Keratinocyte (primary cell): ENCODE results near the gene DVL1. TPM values are rescaled to one million over a fixed set of nuclear protein-coding genes. Genes with fewer than 3 reads are reported as not detected.

Experiments
- DNase-seq: peaks from one replicate; pipeline ENCODE4 v3.0.0-alpha.2; 2011; ENCODE audit warnings: low read depth, missing footprints, low spot score
- FAIRE-seq: peaks from 2 replicates; lab custom pipeline; 2011; peaks lifted over from hg19 to GRCh38; lab: Jason Lieb, UNC
- H2AFZ ChIP-seq: 2 replicates; pipeline ENCODE4 v1.6.0; 2012; ENCODE audit warnings: low read length, control low read depth, inconsistent platforms; ENCODE audit not compliant: control insufficient read depth
- H3K27ac ChIP-seq: 2 replicates; pipeline ENCODE4 v1.5.1; 2011; ENCODE audit warnings: low read length; ENCODE audit not compliant: control insufficient read depth, insufficient read depth
- H3K27me3 ChIP-seq: 3 replicates; pipeline ENCODE4 v1.6.0; 2011; ENCODE audit warnings: low read length; ENCODE audit not compliant: control insufficient read depth, insufficient read depth; ENCODE audit errors: extremely low read depth
- H3K36me3 ChIP-seq, 2 experiments: 2 replicates in 1 of 2; 3 replicates in 1 of 2; pipeline ENCODE4 v1.5.1; 2011; ENCODE audit warnings: low read length in 2 of 2, mild to moderate bottlenecking in 1 of 2; ENCODE audit not compliant: control insufficient read depth in 2 of 2, insufficient read depth in 2 of 2; ENCODE audit errors: extremely low read depth in 1 of 2
- H3K4me1 ChIP-seq: 3 replicates; pipeline ENCODE4 v1.5.1; 2011; ENCODE audit warnings: low read length; ENCODE audit not compliant: control insufficient read depth, insufficient read depth; ENCODE audit errors: extremely low read depth
- H3K4me2 ChIP-seq: 3 replicates; pipeline ENCODE4 v1.6.0; 2011; ENCODE audit warnings: low read depth, low read length; ENCODE audit not compliant: control insufficient read depth, insufficient read depth; ENCODE audit errors: extremely low read depth
- H3K4me3 ChIP-seq, 3 experiments: fragments of 200-600 bp in 1 of 3; sonication (generic) in 1 of 3; 2 replicates in 2 of 3; 3 replicates in 1 of 3; pipeline ENCODE4 v1.5.1; 2011 to 2016; ENCODE audit warnings: low read length in 3 of 3, mild to moderate bottlenecking in 3 of 3, control low read depth in 2 of 3, inconsistent platforms in 1 of 3, low read depth in 1 of 3, mixed read lengths in 1 of 3, mixed run types in 1 of 3, moderate library complexity in 1 of 3; ENCODE audit not compliant: control insufficient read depth in 2 of 3, insufficient read depth in 2 of 3; ENCODE audit errors: extremely low read depth in 1 of 3
- H3K79me2 ChIP-seq: 2 replicates; pipeline ENCODE4 v1.6.0; 2012; ENCODE audit warnings: low read length; ENCODE audit not compliant: control insufficient read depth, insufficient read depth
- H3K9ac ChIP-seq: 3 replicates; pipeline ENCODE4 v1.6.0; 2011; ENCODE audit warnings: low read length; ENCODE audit not compliant: control insufficient read depth, insufficient read depth; ENCODE audit errors: extremely low read depth
- H3K9me1 ChIP-seq: 3 replicates; pipeline ENCODE4 v1.6.0; 2011; ENCODE audit warnings: low read length; ENCODE audit not compliant: control insufficient read depth, insufficient read depth; ENCODE audit errors: extremely low read depth
- H3K9me3 ChIP-seq: 2 replicates; pipeline ENCODE4 v1.5.1; 2012; ENCODE audit warnings: low read depth, low read length; ENCODE audit not compliant: control insufficient read depth
- H4K20me1 ChIP-seq: 3 replicates; pipeline ENCODE4 v1.6.0; 2011; ENCODE audit warnings: low read length; ENCODE audit not compliant: control insufficient read depth, insufficient read depth; ENCODE audit errors: extremely low read depth
- EZH2 ChIP-seq: IDR thresholded peaks from one replicate; pipeline ENCODE4 v1.6.1; 2012; ENCODE audit warnings: inconsistent platforms, mild to moderate bottlenecking, low read length, moderate library complexity
- dilution Hi-C: fragments of 300-500 bp; cut with MboI; formaldehyde crosslinking; loops from one replicate; pipeline ENCODE4 v1.7.0; 2020; ENCODE audit warnings: low sequenced_read_pairs; ENCODE audit not compliant: extremely low pct_ligation_motif_present
- polyA plus RNA-seq, 5 experiments: library from polyadenylated mRNA; depleted of rRNA in 3 of 5; stranded (reverse) in 3 of 5; stranded (forward) in 1 of 5; unstranded in 1 of 5; fragments of >200 nt; gene quantifications; 1 replicate in 1 of 5; 2 replicates in 3 of 5; 3 replicates in 1 of 5; pipeline versions ENCODE4 v1.2.1 to v1.2.3, GENCODE V29; 2011 to 2012; ENCODE audit warnings: missing spikeins in 2 of 5, low read depth in 1 of 5, low replicate concordance in 1 of 5
- TF ChIP-seq, protein P1 (sequence below), 3 experiments: IDR thresholded peaks in 1 of 3; conservative IDR thresholded peaks in 1 of 3; optimal IDR thresholded peaks in 1 of 3; 2 replicates in 2 of 3; 3 replicates in 1 of 3; pipeline versions ENCODE3 to v1.5.1; 2011; ENCODE audit warnings: low read length in 3 of 3, mild to moderate bottlenecking in 3 of 3, moderate library complexity in 2 of 3, control low read depth in 1 of 3, inconsistent platforms in 1 of 3; ENCODE audit not compliant: insufficient read depth in 2 of 3; ENCODE audit errors: extremely low read depth in 1 of 3

The DVL1 gene
- polyA plus RNA-seq, 1 donor (not counting 4 experiments of a cell fraction or from before 2014, with no cell fraction given) = 31.6 TPM

DNA sequence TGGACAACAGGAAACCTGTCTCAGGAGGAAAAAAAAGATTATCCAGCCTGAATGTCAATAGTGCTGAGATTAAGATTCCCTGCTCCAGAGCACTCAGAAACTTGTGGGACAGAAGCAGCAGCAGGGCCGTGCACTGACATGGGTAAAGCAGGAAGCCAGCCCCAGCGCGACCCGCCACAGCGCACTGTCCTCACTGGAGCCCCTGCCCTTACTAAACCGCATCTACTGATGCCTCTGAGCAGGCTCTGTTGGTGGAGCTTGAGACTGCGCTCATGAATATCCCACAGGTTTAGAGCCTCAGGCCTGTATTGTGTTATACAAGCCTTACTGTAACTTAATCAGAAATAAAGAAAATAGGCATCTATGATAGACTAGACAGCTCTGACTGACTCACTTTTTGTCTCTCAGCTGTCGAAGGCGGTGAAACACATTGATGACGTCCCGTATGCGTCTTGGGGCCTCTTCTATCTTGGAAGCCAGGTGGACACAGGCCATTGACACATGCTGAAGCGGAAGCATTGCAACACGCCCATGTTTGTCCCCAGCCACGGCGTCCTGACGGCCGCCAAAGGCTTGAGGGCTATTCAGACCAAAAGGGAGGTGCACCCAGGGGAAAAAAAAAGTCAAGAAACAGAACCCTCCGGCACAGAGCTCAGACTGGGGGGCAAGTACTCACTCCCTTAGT is 48.8 kb upstream of the DVL1 start:
- dilution Hi-C loops = no loop called here
- Histone ChIP-seq H3K79me2 (peaks cover 69% of the 10 kb centered on the region), H2AFZ (no peak overlapping the region), H3K36me3 (peaks cover 34 to 53% of the 10 kb centered on the region in 2 experiments), H3K9me3 (no peaks in the 10 kb centered on the region), H3K27me3 (no peaks in the 10 kb centered on the region), H3K9me1 (no peaks in the 10 kb centered on the region), H3K4me1 (peaks cover 35% of the 10 kb centered on the region), H3K4me3 (peak overlapping the region; percentile 92 to 97 (median 97)), H3K27ac (peak overlapping the region; percentile 84), H3K4me2 (peak overlapping the region; percentile 98), H4K20me1 (peaks cover 7% of the 10 kb centered on the region), H3K9ac (peak overlapping the region; percentile 90)
- TF ChIP-seq, protein P1, sequence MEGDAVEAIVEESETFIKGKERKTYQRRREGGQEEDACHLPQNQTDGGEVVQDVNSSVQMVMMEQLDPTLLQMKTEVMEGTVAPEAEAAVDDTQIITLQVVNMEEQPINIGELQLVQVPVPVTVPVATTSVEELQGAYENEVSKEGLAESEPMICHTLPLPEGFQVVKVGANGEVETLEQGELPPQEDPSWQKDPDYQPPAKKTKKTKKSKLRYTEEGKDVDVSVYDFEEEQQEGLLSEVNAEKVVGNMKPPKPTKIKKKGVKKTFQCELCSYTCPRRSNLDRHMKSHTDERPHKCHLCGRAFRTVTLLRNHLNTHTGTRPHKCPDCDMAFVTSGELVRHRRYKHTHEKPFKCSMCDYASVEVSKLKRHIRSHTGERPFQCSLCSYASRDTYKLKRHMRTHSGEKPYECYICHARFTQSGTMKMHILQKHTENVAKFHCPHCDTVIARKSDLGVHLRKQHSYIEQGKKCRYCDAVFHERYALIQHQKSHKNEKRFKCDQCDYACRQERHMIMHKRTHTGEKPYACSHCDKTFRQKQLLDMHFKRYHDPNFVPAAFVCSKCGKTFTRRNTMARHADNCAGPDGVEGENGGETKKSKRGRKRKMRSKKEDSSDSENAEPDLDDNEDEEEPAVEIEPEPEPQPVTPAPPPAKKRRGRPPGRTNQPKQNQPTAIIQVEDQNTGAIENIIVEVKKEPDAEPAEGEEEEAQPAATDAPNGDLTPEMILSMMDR (optimal IDR thresholded peaks at IDR 0.05 in 1 of 3, IDR thresholded peaks at IDR 0.05 in 1 of 3, conservative IDR thresholded peaks at IDR 0.05 in 1 of 3; ENCODE audit: extremely low read depth in 1 of 3, insufficient read depth in 2 of 3, low read length in 3 of 3) = no peak
- no peak for TF ChIP-seq EZH2
- DNase-seq = no peak
- no peak for FAIRE-seq

DNA sequence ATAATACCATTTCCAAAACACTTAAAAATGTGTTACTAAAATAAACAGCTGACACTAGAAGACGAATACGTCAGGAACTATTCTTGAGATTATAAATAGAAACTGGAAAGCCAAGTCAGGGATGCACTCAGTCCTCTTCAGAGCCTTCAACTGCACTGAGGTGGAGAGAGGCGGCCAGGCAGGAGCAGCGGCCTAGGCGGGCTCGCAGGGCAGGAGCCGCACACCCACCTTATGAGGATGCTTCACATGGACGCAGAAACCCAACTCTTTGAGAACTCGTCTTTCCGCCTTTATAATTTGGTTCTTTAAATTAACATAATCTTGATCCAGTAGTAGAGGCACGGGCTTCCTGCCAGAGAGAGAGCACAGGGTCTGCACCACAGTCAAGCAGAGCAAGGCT is 45.9 kb upstream of the DVL1 start:
- Histone ChIP-seq H4K20me1 (no peaks in the 10 kb centered on the region), H3K9me1 (no peaks in the 10 kb centered on the region), H3K4me2 (no peak overlapping the region), H3K9ac (no peak overlapping the region), H3K4me3 (no peak overlapping the region), H3K27me3 (no peaks in the 10 kb centered on the region), H3K4me1 (peaks cover 9% of the 10 kb centered on the region), H2AFZ (no peak overlapping the region), H3K9me3 (no peaks in the 10 kb centered on the region), H3K79me2 (peaks cover 58% of the 10 kb centered on the region), H3K36me3 (peaks cover 45 to 53% of the 10 kb centered on the region in 2 experiments), H3K27ac (no peak overlapping the region)
- dilution Hi-C loops = no loop called here
- no peak for TF ChIP-seq EZH2
- TF ChIP-seq, protein P1 (optimal IDR thresholded peaks at IDR 0.05 in 1 of 3, IDR thresholded peaks at IDR 0.05 in 1 of 3, conservative IDR thresholded peaks at IDR 0.05 in 1 of 3; ENCODE audit: extremely low read depth in 1 of 3, insufficient read depth in 2 of 3, low read length in 3 of 3) = no peak
- DNase-seq = no peak
- no peak for FAIRE-seq
